GM12878 (cell line): ENCODE results near the gene KANSL3. TPM values are rescaled to one million over a fixed set of nuclear protein-coding genes. Genes with fewer than 3 reads are reported as not detected.

ENCODE experiments used
- ATAC-seq: fragments of 200-7000 bp; cut with Tn5 transposase; 3 replicates; pipeline ENCODE4 v1.9.1; 2020; ENCODE audit warnings: mild to moderate bottlenecking, moderate library complexity
- BruUV-seq: library from RNA; stranded (reverse); fragments of 400-500 nt; replicated peaks from 2 replicates; lab custom pipeline; 2021; lab: Mats Ljungman, UMichigan
- CTCF ChIA-PET: fragments of 300-600 bp; sonication (Branson Sonifier 250); formaldehyde crosslinking; extraction: SDS; loops from one replicate; lab custom pipeline; 2021; ENCODE audit warnings: inconsistent platforms; lab: Yijun Ruan, JAX
- POLR2A ChIA-PET: fragments of 350-600 bp; formaldehyde crosslinking; extraction: SDS; loops from one replicate; lab custom pipeline; 2021; ENCODE audit warnings: inconsistent platforms; lab: Charles Lee
- RAD21 ChIA-PET: fragments of 300-600 bp; sonication (Branson Sonifier 250); formaldehyde crosslinking; loops from one replicate; lab custom pipeline; 2023; ENCODE audit warnings: antibody characterized with exemption; ENCODE audit not compliant: unreplicated experiment; lab: Charles Lee
- SMC1A ChIA-PET: fragments of 300-600 bp; sonication (Branson Sonifier 250); formaldehyde crosslinking; loops from one replicate; lab custom pipeline; 2023; ENCODE audit not compliant: unreplicated experiment, uncharacterized antibody; lab: Charles Lee
- DNase-seq: peaks from one replicate; pipeline ENCODE4 v3.0.0-alpha.2; 2011; ENCODE audit warnings: low read depth, low spot score
- FAIRE-seq: peaks from 3 replicates; lab custom pipeline; 2011; peaks lifted over from hg19 to GRCh38; lab: Jason Lieb, UNC
- H2AFZ ChIP-seq: 2 replicates; pipeline ENCODE4 v1.6.0; 2011; ENCODE audit warnings: low read depth, low read length, control low read depth; ENCODE audit not compliant: control insufficient read depth
- H3K27ac ChIP-seq: 2 replicates; pipeline ENCODE4 v1.5.1; 2011; ENCODE audit warnings: control low read depth; ENCODE audit not compliant: control insufficient read depth, insufficient read depth
- H3K27me3 ChIP-seq, 2 experiments: replicated peaks in 1 of 2; 2 replicates each; pipeline versions ENCODE4 v1.6.0 to v1.6.1; 2011; ENCODE audit warnings: low read length in 1 of 2; ENCODE audit not compliant: control insufficient read depth in 2 of 2, insufficient read depth in 2 of 2
- H3K36me3 ChIP-seq, 2 experiments: 2 replicates each; pipeline ENCODE4 v1.5.1; 2011; ENCODE audit warnings: low read length in 1 of 2; ENCODE audit not compliant: control insufficient read depth in 2 of 2, insufficient read depth in 2 of 2
- H3K4me1 ChIP-seq: 2 replicates; pipeline ENCODE4 v1.6.1; 2011; ENCODE audit warnings: mild to moderate bottlenecking, low read length, moderate library complexity, mixed read lengths; ENCODE audit not compliant: control insufficient read depth, insufficient read depth
- H3K4me2 ChIP-seq: 2 replicates; pipeline ENCODE4 v1.6.0; 2011; ENCODE audit warnings: control low read depth; ENCODE audit not compliant: control insufficient read depth, insufficient read depth
- H3K4me3 ChIP-seq: fragments of 200-600 bp; sonication (generic); 2 replicates; pipeline ENCODE4 v1.5.1; 2016
- H3K79me2 ChIP-seq: 2 replicates; pipeline ENCODE4 v1.6.0; 2011; ENCODE audit warnings: low read length; ENCODE audit not compliant: control insufficient read depth, insufficient read depth
- H3K9ac ChIP-seq: 2 replicates; pipeline ENCODE4 v1.8.0; 2011; ENCODE audit warnings: low read length, control low read depth, mixed read lengths; ENCODE audit not compliant: control insufficient read depth, insufficient read depth
- H3K9me3 ChIP-seq: replicated peaks from 3 replicates; pipeline ENCODE4 v1.5.1; 2011; ENCODE audit warnings: mild to moderate bottlenecking, low read length; ENCODE audit not compliant: control insufficient read depth, insufficient read depth
- H4K20me1 ChIP-seq: 2 replicates; pipeline ENCODE4 v1.6.0; 2011; ENCODE audit not compliant: control insufficient read depth, insufficient read depth
- BACH1 ChIP-seq: fragments of 450-650 bp; IDR thresholded peaks from 2 replicates; pipeline ENCODE4 v1.6.1; 2017; ENCODE audit warnings: mild to moderate bottlenecking, borderline replicate concordance
- BCL11A ChIP-seq: IDR thresholded peaks from 2 replicates; pipeline ENCODE4 v1.6.1; 2011; ENCODE audit warnings: low read depth, low read length
- DPF2 ChIP-seq: fragments of 450-650 bp; IDR thresholded peaks from 2 replicates; pipeline ENCODE4 v1.6.1; 2017; ENCODE audit warnings: mild to moderate bottlenecking
- E4F1 ChIP-seq: fragments of 450-650 bp; IDR thresholded peaks from 2 replicates; pipeline ENCODE4 v1.6.1; 2018; ENCODE audit warnings: borderline replicate concordance, mild to moderate bottlenecking; ENCODE audit not compliant: partially characterized antibody
- FOS ChIP-seq: IDR thresholded peaks from 3 replicates; pipeline ENCODE4 v1.6.1; 2011; ENCODE audit warnings: borderline replicate concordance; ENCODE audit not compliant: insufficient read length; ENCODE audit errors: extremely low read depth
- IRF3 ChIP-seq: fragments of 450-650 bp; IDR thresholded peaks from 2 replicates; pipeline ENCODE4 v1.6.1; 2014; ENCODE audit warnings: mild to moderate bottlenecking
- MTA3 ChIP-seq: IDR thresholded peaks from 2 replicates; pipeline ENCODE4 v1.6.1; 2012; ENCODE audit warnings: low read length, inconsistent platforms, borderline replicate concordance
- MYC ChIP-seq: IDR thresholded peaks from 2 replicates; pipeline ENCODE4 v1.6.1; 2011; ENCODE audit warnings: mild to moderate bottlenecking, low read length, moderate library complexity, inconsistent platforms; ENCODE audit not compliant: insufficient read depth, insufficient replicate concordance, insufficient read length, severe bottlenecking
- NFYB ChIP-seq: IDR thresholded peaks from 2 replicates; pipeline ENCODE4 v1.6.1; 2011; ENCODE audit warnings: low read depth, mild to moderate bottlenecking, low read length, improper control_type of control experiment, moderate library complexity; ENCODE audit not compliant: insufficient read depth
- PAX5 ChIP-seq: IDR thresholded peaks from 2 replicates; pipeline ENCODE4 v1.6.1; 2011; ENCODE audit warnings: low read depth, low read length, borderline replicate concordance
- PAX8 ChIP-seq: fragments of 450-650 bp; IDR thresholded peaks from 2 replicates; pipeline ENCODE4 v1.6.1; 2017; ENCODE audit warnings: mild to moderate bottlenecking, moderate library complexity
- PML ChIP-seq: IDR thresholded peaks from 2 replicates; pipeline ENCODE4 v1.6.1; 2012; ENCODE audit warnings: low read length, inconsistent platforms
- RELA ChIP-seq: fragments of 450-650 bp; IDR thresholded peaks from 2 replicates; pipeline ENCODE4 v1.8.0; 2014; ENCODE audit warnings: borderline replicate concordance; ENCODE audit not compliant: partially characterized antibody
- SIN3A ChIP-seq: IDR thresholded peaks from 2 replicates; pipeline ENCODE4 v1.6.1; 2012; ENCODE audit warnings: low read depth, low read length, improper control_type of control experiment
- SMAD5 ChIP-seq: IDR thresholded peaks from 2 replicates; pipeline ENCODE4 v1.6.1; 2016; ENCODE audit warnings: antibody characterized with exemption, low read depth
- SREBF2 ChIP-seq: IDR thresholded peaks from 2 replicates; pipeline ENCODE4 v1.6.1; 2012; ENCODE audit warnings: mild to moderate bottlenecking, low read length
- ZNF622 ChIP-seq: fragments of 450-650 bp; IDR thresholded peaks from 2 replicates; pipeline ENCODE4 v1.6.1; 2017; ENCODE audit warnings: mild to moderate bottlenecking, inconsistent platforms
- WGBS: methylation state at CpG from one replicate; pipeline ENCODE4 v1.1.6; 2016; ENCODE audit warnings: low lambda C conversion rate; ENCODE audit not compliant: insufficient replicate concordance, insufficient coverage; ENCODE audit errors: missing lambda C conversion rate; 5-methylcytosine and 5-hydroxymethylcytosine counted together
- in situ Hi-C: fragments of 300-500 bp; cut with MboI; formaldehyde crosslinking; loops from 9 replicates; pipeline ENCODE4 v1.14.3; 2018; ENCODE audit warnings: mixed read lengths
- intact Hi-C: fragments of 100-400 bp; cut with micrococcal nuclease; formaldehyde crosslinking; loops from one replicate; pipeline ENCODE4 v1.14.2; 2022; ENCODE audit not compliant: unreplicated experiment
- polyA plus RNA-seq, 11 experiments: library from polyadenylated mRNA; depleted of rRNA in 4 of 11; unstranded in 6 of 11; stranded (reverse) in 5 of 11; fragments of >200 nt; fragmentation: Nextera tagmentation in 4 of 11; fragmentation: Illumina TruSeq in 1 of 11; extraction: Ambion mirVana in 4 of 11; extraction: Trizol in 1 of 11; gene quantifications; 1 replicate in 1 of 11; 2 replicates in 10 of 11; pipeline versions ENCODE4 v1.2.1 to v1.2.3, GENCODE V29; 2011 to 2016; ENCODE audit warnings: inconsistent platforms in 2 of 11, missing spikeins in 2 of 11, low read depth in 1 of 11
- total RNA-seq, 4 experiments: library from RNA; depleted of rRNA in 3 of 4; stranded (reverse); fragments of >200 nt in 3 of 4; fragmentation: Illumina TruSeq in 1 of 4; extraction: Trizol in 1 of 4; gene quantifications; 2 replicates each; pipeline versions ENCODE4 v1.2.1 to v1.2.3, GENCODE V29; 2013 to 2021
- TF ChIP-seq, protein P1 (sequence below): fragments of 450-650 bp; IDR thresholded peaks from 2 replicates; pipeline ENCODE4 v1.6.1; 2016; ENCODE audit warnings: mild to moderate bottlenecking

The KANSL3 gene
- total and polyA plus RNA-seq, 10 of the 15 experiments (the other 5 are each of a cell fraction or from before 2014, with no cell fraction given): 5.6 to 25.9 (median 16.7) TPM

DNA sequence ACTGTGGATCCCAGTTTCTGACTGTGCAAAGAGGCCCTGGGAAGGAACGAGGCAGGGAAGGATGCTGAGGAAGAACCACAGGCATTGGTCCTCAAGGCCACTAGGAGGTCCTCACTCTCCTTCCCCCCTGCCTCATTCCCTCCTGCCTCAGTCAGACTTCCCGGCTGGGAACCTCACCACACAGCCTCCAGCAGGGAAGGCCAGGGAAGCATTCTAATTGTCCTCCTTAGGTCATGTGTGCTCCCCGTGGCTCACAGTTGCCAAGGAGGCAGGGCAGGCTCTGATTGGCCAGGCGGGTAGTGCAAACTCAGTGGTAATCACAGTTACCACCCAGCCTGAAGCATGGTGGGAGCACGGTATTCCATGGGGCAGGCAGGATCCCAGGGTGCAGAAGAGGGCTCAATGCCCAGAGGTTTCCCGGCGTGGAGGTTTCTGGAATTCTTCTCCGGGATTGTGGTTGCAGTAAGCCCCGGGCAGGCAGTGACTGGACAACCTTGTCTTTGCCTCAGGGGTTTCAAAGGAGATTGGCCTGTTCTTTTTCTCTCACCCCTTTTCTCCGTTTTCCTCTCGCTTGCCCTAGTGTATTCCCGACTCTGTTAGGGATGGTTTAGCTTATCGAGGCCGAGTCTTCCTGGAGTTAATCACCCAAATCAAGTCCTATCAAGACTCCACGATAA is 31.6 kb upstream of the KANSL3 start (continued):
- TF ChIP-seq E4F1 (no peak), BACH1 (no peak), FOS (no peak)

- ChIA-PET POLR2A (no interaction called here), RAD21 (no interaction called here), SMC1A (interaction anchor here (1.2 to 1.6 kb wide), 3 partner anchors 9 to 95 kb away, joined by 3 to 6 read pairs (median 5); no protein-coding TSS in a partner anchor), CTCF (interaction anchor here (1.1 kb wide), 1 partner anchor 94 kb away, joined by 3 read pairs; no protein-coding TSS in a partner anchor)
- DNase-seq (no peak), ATAC-seq (no peak), FAIRE-seq (no peak)
- Histone ChIP-seq H3K9me3 (no peaks in the 10 kb centered on the region), H3K4me2 (no peak overlapping the region), H3K27me3 (no peaks in the 10 kb centered on the region; a peak in 1 of 4 replicates), H3K79me2 (no peaks in the 10 kb centered on the region), H3K4me3 (no peak overlapping the region), H3K9ac (no peak overlapping the region), H3K36me3 (no peaks in the 10 kb centered on the region), H3K4me1 (no peaks in the 10 kb centered on the region), H3K27ac (no peak overlapping the region), H2AFZ (no peak overlapping the region), H4K20me1 (no peaks in the 10 kb centered on the region)
- intact Hi-C loops: no loop called here
- BruUV-seq: no TSS peak
- in situ Hi-C loops: no loop called here
- 59% methylated on average over 11 of the region's 11 CpGs for WGBS
- TF ChIP-seq SMAD5 (no peak), DPF2 (no peak), MYC (no peak), PML (no peak), MTA3 (no peak), ZNF622 (no peak), NFYB (no peak), PAX5 (no peak), RELA (no peak), IRF3 (no peak), SIN3A (no peak), FOS (no peak), SREBF2 (no peak), BCL11A (no peak), PAX8 (no peak)
- TF ChIP-seq, protein P1, sequence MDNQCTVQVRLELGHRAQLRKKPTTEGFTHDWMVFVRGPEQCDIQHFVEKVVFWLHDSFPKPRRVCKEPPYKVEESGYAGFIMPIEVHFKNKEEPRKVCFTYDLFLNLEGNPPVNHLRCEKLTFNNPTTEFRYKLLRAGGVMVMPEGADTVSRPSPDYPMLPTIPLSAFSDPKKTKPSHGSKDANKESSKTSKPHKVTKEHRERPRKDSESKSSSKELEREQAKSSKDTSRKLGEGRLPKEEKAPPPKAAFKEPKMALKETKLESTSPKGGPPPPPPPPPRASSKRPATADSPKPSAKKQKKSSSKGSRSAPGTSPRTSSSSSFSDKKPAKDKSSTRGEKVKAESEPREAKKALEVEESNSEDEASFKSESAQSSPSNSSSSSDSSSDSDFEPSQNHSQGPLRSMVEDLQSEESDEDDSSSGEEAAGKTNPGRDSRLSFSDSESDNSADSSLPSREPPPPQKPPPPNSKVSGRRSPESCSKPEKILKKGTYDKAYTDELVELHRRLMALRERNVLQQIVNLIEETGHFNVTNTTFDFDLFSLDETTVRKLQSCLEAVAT: no peak
These were observed 30.7 kb upstream of the KANSL3 start for GRCh38 chr2:96668771-96669170.
